Urinary bladder (tissue), 4 donors: Measurements from ENCODE around the gene RHBDD2. TPM values are rescaled to one million over a fixed set of nuclear protein-coding genes. Genes with fewer than 3 reads are reported as not detected.
"Not testable (repeated sequence)": the region's sequence is repeated elsewhere in the genome, so short reads cannot be mapped to it uniquely, and the experiment has no call there.

Experiments used
- DNase-seq: peaks from one replicate; pipeline ENCODE4 v3.0.0-alpha.2; 2015; ENCODE audit errors: extremely low spot score
- H3K27ac ChIP-seq: one replicate; pipeline ENCODE4 v1.5.1; 2013; ENCODE audit warnings: low read depth, mild to moderate bottlenecking, moderate library complexity
- H3K36me3 ChIP-seq: one replicate; pipeline ENCODE4 v1.6.1; 2013; ENCODE audit warnings: mild to moderate bottlenecking, moderate library complexity; ENCODE audit not compliant: insufficient read depth
- H3K4me1 ChIP-seq: one replicate; pipeline ENCODE4 v1.6.1; 2013; ENCODE audit warnings: mild to moderate bottlenecking, moderate library complexity; ENCODE audit not compliant: insufficient read depth
- H3K4me3 ChIP-seq: one replicate; pipeline ENCODE4 v1.5.1; 2013; ENCODE audit warnings: low read depth, low read length
- WGBS: extraction: QIAGEN DNeasy Blood & Tissue Kit; methylation state at CpG from one replicate; pipeline ENCODE4 v1.1.7; 2013; 5-methylcytosine and 5-hydroxymethylcytosine counted together
- polyA plus RNA-seq: library from polyadenylated mRNA; stranded (reverse); fragments of 200-250 nt; gene quantifications from one replicate; pipeline ENCODE4 v1.2.3, GENCODE V29; 2013
- total RNA-seq: library from RNA; depleted of rRNA; stranded (reverse); fragments of >200 nt; gene quantifications from one replicate; pipeline ENCODE4 v1.2.3, GENCODE V29; 2014
- donor health status: healthy with polysubstance abuse.
- donor health status: healthy.

RHBDD2 gene
- total and polyA plus RNA-seq, 2 donors = 10.1 to 54.1 TPM

DNA sequence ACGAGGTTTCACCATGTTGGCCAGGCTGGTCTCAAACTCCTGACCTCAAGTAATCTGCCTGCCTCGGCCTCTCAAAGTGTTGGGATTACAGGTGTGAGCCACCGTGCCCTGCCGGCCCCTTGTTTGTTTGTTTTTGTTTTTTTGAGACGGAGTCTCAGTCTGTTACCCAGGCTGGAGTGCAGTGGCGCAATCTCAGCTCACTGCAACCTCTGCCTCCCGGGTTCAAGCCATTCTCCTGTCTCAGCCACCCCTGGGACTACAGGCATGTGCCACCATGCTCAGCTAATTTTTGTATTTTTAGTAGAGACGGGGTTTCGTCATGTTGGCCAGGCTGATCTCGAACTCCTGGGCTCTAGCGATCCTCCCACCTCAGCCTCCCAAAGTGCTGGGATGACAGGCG, 32.4 kb downstream of the RHBDD2 start:
- 77% methylated on average over 12 of the region's 12 CpGs for WGBS
- not testable (repeated sequence) for H3K4me1 ChIP-seq, H3K4me3 ChIP-seq, H3K36me3 ChIP-seq, DNase-seq, H3K27ac ChIP-seq

- Histone ChIP-seq H3K36me3 (no peaks in the 10 kb centered on the region), H3K4me3 (no peak overlapping the region), H3K4me1 (peaks cover 2% of the 10 kb centered on the region), H3K27ac (no peak overlapping the region)
- WGBS = 97% methylated on average over 6 of the region's 6 CpGs
- no peak for DNase-seq
Observed at GRCh38 chr7:75913437-75913836, 34.6 kb downstream of the RHBDD2 start.

GRCh38 chr7:75914169-75914654, 35.4 kb downstream of the RHBDD2 start:
- Histone ChIP-seq H3K4me1 (peaks cover 2% of the 10 kb centered on the region), H3K4me3 (peak overlapping the region; percentile 53), H3K36me3 (no peaks in the 10 kb centered on the region), H3K27ac (peak overlapping the region; percentile 94)
- WGBS = 28% methylated on average over 18 of the region's 18 CpGs
- DNase-seq = no peak

DNA sequence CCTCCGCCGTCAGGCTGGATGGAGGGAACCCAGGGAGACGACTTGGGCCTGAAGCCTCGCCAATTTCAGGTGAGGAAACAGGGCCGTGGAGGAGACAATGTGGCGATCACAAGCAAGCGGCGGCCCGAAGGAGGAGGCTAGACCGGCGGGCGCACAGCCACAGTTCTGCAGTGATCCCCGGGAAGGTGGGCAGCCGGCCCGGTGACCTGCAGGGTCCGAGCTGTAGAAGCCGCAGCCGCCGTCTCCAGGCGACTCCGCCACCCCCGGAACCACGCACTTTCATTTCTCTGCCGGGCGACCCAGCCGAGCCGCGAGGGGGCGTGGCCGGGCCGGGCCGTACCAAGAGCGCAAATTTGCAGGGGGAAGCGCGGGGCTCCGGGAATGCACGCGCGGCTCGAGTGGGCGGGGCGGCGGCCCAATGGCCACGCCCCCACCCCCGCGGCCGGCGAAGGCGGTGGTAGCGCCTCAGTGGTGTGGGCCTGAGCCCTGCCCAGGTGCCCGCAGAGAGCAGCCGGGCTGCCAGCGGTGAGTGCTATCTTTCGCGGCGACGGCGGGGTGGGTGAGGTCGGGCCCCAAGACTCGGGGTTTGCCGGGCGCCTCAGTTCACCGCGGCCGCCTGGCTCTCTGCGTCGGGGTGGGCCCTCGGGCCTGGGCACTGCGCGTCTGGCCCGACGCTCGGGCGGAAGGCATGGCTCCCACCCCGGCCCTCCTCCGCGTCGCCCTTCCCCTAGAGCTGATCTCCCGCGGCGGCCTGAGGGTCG, 36.0 kb downstream of the RHBDD2 start, which contains the start of gene POR:
POR (plus strand) TSS at position 501 of the 761 bp plus-strand sequence. CDS start 38,847 bp downstream, outside the sequence.
- Histone ChIP-seq H3K36me3 (no peaks in the 10 kb centered on the region), H3K27ac (peak within 1 kb of the TSS; percentile 95), H3K4me3 (peak within 1 kb of the TSS; percentile 83), H3K4me1 (peaks cover 2% of the 10 kb centered on the region)
- DNase-seq = peak; percentile 69
- under 1% methylated on average over 82 of the region's 82 CpGs for WGBS

- peaks cover 2% of the 10 kb centered on the region for H3K4me1 ChIP-seq
- no peak for DNase-seq
- H3K36me3 ChIP-seq = no peaks in the 10 kb centered on the region
- WGBS = under 1% methylated on average over 32 of the region's 32 CpGs
- peak overlapping the region; percentile 95 for H3K27ac ChIP-seq
- peak overlapping the region; percentile 83 for H3K4me3 ChIP-seq
Observed at GRCh38 chr7:75915416-75916156, 36.8 kb downstream of the RHBDD2 start.

- Histone ChIP-seq H3K4me1 (peaks cover 4% of the 10 kb centered on the region), H3K36me3 (no peaks in the 10 kb centered on the region), H3K27ac (no peak overlapping the region), H3K4me3 (peak overlapping the region; percentile 83)
- 61% methylated on average over 5 of the region's 5 CpGs for WGBS
- DNase-seq = no peak
Observed at GRCh38 chr7:75916259-75916658, 37.4 kb downstream of the RHBDD2 start.

DNA sequence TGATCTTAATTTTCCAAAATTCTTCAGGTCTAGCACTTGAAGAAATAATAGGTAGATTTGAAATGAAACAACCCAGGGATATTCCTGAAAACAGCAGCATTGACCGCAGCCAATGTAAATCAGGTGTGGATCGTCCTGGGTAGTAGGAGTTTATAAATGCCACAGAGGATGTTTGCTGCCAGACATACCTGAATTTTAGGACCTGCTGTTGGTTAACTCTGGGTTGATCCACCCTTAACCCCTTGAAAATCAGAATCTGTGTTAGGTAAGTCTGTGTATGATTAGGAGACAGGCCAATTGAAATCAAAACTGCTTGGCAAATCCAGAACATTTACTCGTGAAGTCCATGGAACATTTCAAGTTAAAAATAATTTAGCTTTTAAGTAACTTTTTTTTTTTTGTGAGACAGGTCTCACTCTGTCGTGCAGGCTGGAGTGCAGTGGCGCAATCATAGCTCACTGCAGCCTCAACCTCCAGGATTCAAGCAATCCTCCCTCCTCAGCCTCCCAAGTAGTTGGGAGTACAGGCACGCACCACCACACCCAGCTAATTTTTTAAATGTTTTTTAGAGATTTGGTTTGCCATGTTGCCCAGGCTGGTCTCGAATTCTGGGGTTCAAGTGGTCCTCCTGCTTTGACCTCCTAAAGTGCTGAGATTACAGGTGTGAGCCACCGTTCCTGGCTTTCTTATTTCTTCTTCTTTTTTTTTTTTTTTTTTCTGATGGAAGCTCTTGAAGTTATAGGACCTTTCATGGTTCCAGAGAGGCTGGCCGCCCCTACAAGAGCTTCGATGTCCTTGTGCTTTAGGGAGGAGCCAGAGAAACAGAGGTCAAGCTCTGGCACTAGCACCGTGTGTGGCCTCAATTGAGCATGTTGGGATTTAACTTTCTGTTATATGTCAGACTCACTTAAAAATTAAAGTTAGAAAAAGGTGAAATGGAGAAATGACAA, 38.1 kb downstream of the RHBDD2 start:
- Histone ChIP-seq H3K27ac (no peak overlapping the region), H3K4me3 (no peak overlapping the region), H3K36me3 (no peaks in the 10 kb centered on the region), H3K4me1 (peaks cover 4% of the 10 kb centered on the region)
- DNase-seq = no peak
- 89% methylated on average over 11 of the region's 11 CpGs for WGBS

DNA sequence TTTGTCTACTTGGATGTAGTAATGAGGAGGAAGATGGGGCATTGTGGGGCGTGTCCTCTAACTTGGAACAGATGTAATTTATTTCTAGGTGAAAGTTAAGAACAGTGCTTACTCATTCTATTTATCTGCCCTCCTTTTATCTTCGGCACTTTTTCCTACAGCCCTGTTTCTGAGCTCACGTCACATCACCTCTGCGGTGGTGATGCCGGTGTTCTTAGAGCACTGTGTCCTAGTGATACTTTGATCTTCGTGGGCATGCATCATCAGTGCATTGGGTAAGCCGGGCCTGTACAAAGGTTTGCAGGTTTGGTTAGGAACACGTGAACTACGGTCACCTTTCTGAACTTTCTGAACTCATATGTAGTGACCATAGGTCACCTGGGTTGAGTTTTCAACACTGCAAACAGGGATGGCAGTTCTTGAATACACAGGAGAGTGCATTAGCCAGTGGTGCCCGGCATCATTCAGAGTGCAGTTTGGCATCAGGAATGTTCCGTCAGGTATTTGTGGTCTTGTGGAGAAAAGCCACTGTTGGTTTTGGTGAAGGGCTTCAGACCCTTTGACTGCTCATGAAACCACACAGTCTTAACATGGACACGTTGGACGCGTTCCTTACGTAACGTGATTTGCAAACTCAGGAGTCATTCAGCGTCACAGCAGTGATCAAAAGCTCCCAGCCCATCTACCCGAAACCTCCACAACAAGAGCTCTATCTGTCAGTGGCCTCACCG, 41.8 kb downstream of the RHBDD2 start:
- no peaks in the 10 kb centered on the region for H3K36me3 ChIP-seq
- peaks cover 4% of the 10 kb centered on the region for H3K4me1 ChIP-seq
- DNase-seq = no peak
- WGBS = 91% methylated on average over 19 of the region's 19 CpGs
- H3K4me3 ChIP-seq = no peak overlapping the region
- H3K27ac ChIP-seq = no peak overlapping the region

DNA sequence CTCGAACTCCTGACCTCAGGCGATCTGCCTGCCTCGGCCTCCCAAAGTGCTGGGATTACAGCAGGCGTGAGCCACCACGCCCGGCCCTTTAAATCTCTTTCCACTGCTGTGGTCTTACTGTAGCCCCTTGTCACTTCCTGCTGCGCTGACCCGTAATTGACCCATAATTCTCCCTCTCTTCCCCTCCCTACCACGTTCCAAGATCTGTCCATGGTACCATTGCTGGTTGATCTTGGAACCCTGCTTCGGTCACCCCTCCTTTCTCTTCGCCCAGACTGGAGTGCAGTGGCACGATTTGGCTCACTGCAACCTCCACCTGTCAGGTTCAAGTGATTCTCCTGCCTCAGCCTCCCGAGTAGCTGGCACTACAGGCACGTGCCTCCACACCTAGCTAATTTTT, 42.6 kb downstream of the RHBDD2 start:
- Histone ChIP-seq H3K27ac (no peak overlapping the region), H3K36me3 (no peaks in the 10 kb centered on the region), H3K4me3 (no peak overlapping the region), H3K4me1 (peaks cover 2% of the 10 kb centered on the region)
- no peak for DNase-seq
- 65% methylated on average over 14 of the region's 14 CpGs for WGBS

DNA sequence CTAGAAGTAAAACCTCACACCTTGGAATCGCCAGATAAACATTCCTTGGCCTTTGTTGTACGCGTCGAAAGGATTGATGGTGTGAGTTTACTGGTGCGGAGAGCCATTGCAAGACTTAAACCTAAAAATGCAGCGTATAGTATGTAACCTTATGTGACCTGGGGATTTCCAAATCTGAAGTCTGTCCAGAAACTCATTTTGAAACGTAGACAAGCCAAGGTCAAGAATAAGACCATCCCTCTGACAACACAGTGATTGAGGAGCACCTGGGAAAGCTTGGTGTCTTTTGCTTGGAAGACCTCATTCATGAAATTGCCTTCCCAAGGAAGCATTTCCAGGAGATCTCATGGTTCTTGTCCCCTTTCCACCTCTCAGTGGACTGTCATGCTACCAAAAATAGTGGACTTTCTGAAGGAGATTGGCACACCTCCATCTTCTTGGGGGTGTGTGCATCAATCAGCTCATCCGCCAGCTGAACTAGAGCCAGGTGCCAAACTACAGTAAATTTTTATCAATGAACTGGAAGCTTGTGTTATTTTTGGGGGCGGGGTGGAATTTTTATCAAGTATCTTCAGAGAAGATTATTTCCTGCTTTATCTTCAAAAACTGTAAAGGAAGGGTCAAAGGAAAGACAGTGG, 44.3 kb downstream of the RHBDD2 start:
- peaks cover 2% of the 10 kb centered on the region for H3K4me1 ChIP-seq
- H3K27ac ChIP-seq = no peak overlapping the region
- WGBS = 90% methylated on average over 9 of the region's 9 CpGs
- no peak for DNase-seq
- no peaks in the 10 kb centered on the region for H3K36me3 ChIP-seq
- no peak overlapping the region for H3K4me3 ChIP-seq

DNA sequence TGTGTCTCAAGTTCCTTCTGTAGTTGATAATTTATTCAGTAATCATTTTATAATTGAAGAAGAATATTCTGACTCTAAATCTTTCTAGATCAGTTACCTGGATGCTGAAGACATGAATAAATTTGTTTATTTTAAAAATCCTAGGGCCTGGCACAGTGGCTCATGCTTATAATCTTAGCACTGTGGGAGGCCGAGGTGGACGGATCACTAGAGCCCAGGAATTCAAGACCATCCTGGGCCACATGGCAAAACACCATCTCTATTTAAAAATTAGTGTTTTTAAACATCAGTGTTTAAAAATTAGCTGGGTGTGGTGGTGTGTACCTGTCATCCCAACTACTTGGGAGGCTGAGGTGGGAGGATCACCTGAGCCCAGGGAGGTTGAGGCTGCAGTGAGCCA, 45.4 kb downstream of the RHBDD2 start:
- 95% methylated on average over 2 of the region's 2 CpGs for WGBS
- Histone ChIP-seq H3K36me3 (no peaks in the 10 kb centered on the region), H3K27ac (no peak overlapping the region), H3K4me1 (peaks cover 2% of the 10 kb centered on the region), H3K4me3 (no peak overlapping the region)
- DNase-seq = no peak

- no peak for DNase-seq
- Histone ChIP-seq H3K36me3 (no peaks in the 10 kb centered on the region), H3K4me3 (no peak overlapping the region), H3K4me1 (peaks cover 2% of the 10 kb centered on the region), H3K27ac (no peak overlapping the region)
- 93% methylated on average over 2 of the region's 2 CpGs for WGBS
Observed at GRCh38 chr7:75924889-75925288, 46.1 kb downstream of the RHBDD2 start.
